Ectodermal cell (in vitro differentiated cells): ENCODE data around the gene RFFL.
A peak's percentile ranks its signal among the peaks of the same experiment; 100 is the strongest.

Experiments
- H3K27ac ChIP-seq: 2 replicates; pipeline ENCODE4 v1.7.0; 2013; ENCODE audit warnings: mild to moderate bottlenecking, low read depth, low read length; ENCODE audit not compliant: insufficient read depth, poor library complexity, severe bottlenecking
- H3K27me3 ChIP-seq: 2 replicates; pipeline ENCODE4 v1.7.0; 2013; ENCODE audit warnings: mild to moderate bottlenecking, low read length; ENCODE audit not compliant: insufficient read depth, control insufficient read depth, poor library complexity, severe bottlenecking
- H3K36me3 ChIP-seq: one replicate; pipeline ENCODE4 v1.7.0; 2013; ENCODE audit warnings: low read length; ENCODE audit not compliant: control insufficient read depth, insufficient read depth
- H3K4me1 ChIP-seq: one replicate; pipeline ENCODE4 v1.7.0; 2013; ENCODE audit warnings: low read length; ENCODE audit not compliant: control insufficient read depth, insufficient read depth
- H3K4me3 ChIP-seq: 2 replicates; pipeline ENCODE4 v1.7.0; 2013; ENCODE audit warnings: low read depth, low read length, control low read depth; ENCODE audit not compliant: insufficient read depth
- H3K9me3 ChIP-seq: 2 replicates; pipeline ENCODE4 v1.7.0; 2013; ENCODE audit warnings: mild to moderate bottlenecking, low read length, moderate library complexity; ENCODE audit not compliant: control insufficient read depth
- WGBS, 2 experiments: methylation state at CpG; one replicate each; pipeline ENCODE4 v1.1.7; 2013; ENCODE audit warnings: missing lambda C conversion rate in 2 of 2; 5-methylcytosine and 5-hydroxymethylcytosine counted together

The RFFL gene

GRCh38 chr17:34997355-34997862 is 66.1 kb downstream of the RFFL start:
- Histone ChIP-seq H3K4me3 (no peak overlapping the region), H3K9me3 (no peaks in the 10 kb centered on the region), H3K27ac (no peak overlapping the region), H3K27me3 (no peaks in the 10 kb centered on the region), H3K4me1 (no peaks in the 10 kb centered on the region), H3K36me3 (peaks cover 82% of the 10 kb centered on the region)
- WGBS, 2 experiments = 94 to 96% methylated on average over 11 of the region's 11 CpGs

- H3K4me3 ChIP-seq = no peak overlapping the region
- H3K27me3 ChIP-seq = no peaks in the 10 kb centered on the region
- WGBS, 2 experiments = 92 to 95% methylated on average over 3 of the region's 3 CpGs
- H3K36me3 ChIP-seq = peaks cover 82% of the 10 kb centered on the region
- H3K4me1 ChIP-seq = no peaks in the 10 kb centered on the region
- no peak overlapping the region for H3K27ac ChIP-seq
- no peaks in the 10 kb centered on the region for H3K9me3 ChIP-seq
These were observed 66.9 kb downstream of the RFFL start for GRCh38 chr17:34996422-34997285.

GRCh38 chr17:34993031-34993430 is 70.5 kb downstream of the RFFL start:
- 94 to 98% methylated on average over 2 of the region's 2 CpGs for WGBS, 2 experiments
- Histone ChIP-seq H3K4me1 (no peaks in the 10 kb centered on the region), H3K36me3 (peaks cover 82% of the 10 kb centered on the region), H3K27me3 (no peaks in the 10 kb centered on the region), H3K4me3 (no peak overlapping the region), H3K27ac (no peak overlapping the region), H3K9me3 (no peaks in the 10 kb centered on the region)

GRCh38 chr17:34991606-34992005 is 71.9 kb downstream of the RFFL start:
- WGBS, 2 experiments = 94 to 95% methylated on average over 3 of the region's 3 CpGs
- Histone ChIP-seq H3K9me3 (no peaks in the 10 kb centered on the region), H3K27ac (no peak overlapping the region), H3K4me1 (no peaks in the 10 kb centered on the region), H3K27me3 (no peaks in the 10 kb centered on the region), H3K36me3 (peaks cover 81% of the 10 kb centered on the region), H3K4me3 (no peak overlapping the region)

GRCh38 chr17:34990921-34991365 is 72.6 kb downstream of the RFFL start:
- peaks cover 78% of the 10 kb centered on the region for H3K36me3 ChIP-seq
- no peaks in the 10 kb centered on the region for H3K4me1 ChIP-seq

GRCh38 chr17:34989473-34989872 is 74.0 kb downstream of the RFFL start:
- no peak overlapping the region for H3K27ac ChIP-seq
- H3K4me1 ChIP-seq = no peaks in the 10 kb centered on the region
- no peak overlapping the region for H3K4me3 ChIP-seq
- WGBS, 2 experiments = 94% methylated on average over 10 of the region's 10 CpGs
- H3K9me3 ChIP-seq = no peaks in the 10 kb centered on the region
- H3K36me3 ChIP-seq = peaks cover 68% of the 10 kb centered on the region
- H3K27me3 ChIP-seq = no peaks in the 10 kb centered on the region

More at GRCh38 chr17:34990921-34991365, 72.6 kb downstream of the RFFL start:
- Histone ChIP-seq H3K27me3 (no peaks in the 10 kb centered on the region), H3K9me3 (no peaks in the 10 kb centered on the region), H3K4me3 (no peak overlapping the region), H3K27ac (no peak overlapping the region)
- WGBS, 2 experiments = 96% methylated on average over 6 of the region's 6 CpGs

- no peaks in the 10 kb centered on the region for H3K27me3 ChIP-seq
- H3K4me1 ChIP-seq = no peaks in the 10 kb centered on the region
- H3K36me3 ChIP-seq = peaks cover 59% of the 10 kb centered on the region
- no peak overlapping the region for H3K27ac ChIP-seq
- no peaks in the 10 kb centered on the region for H3K9me3 ChIP-seq
- WGBS, 2 experiments = 92 to 94% methylated on average over 2 of the region's 2 CpGs
- no peak overlapping the region for H3K4me3 ChIP-seq
These were observed 74.9 kb downstream of the RFFL start for GRCh38 chr17:34988644-34989043.

GRCh38 chr17:34987232-34987631 is 76.3 kb downstream of the RFFL start:
- H3K9me3 ChIP-seq = no peaks in the 10 kb centered on the region

GRCh38 chr17:34981538-34982241 is 81.8 kb downstream of the RFFL start:
- Histone ChIP-seq H3K27me3 (no peaks in the 10 kb centered on the region), H3K4me3 (peak overlapping the region; percentile 78), H3K27ac (no peak overlapping the region), H3K4me1 (no peaks in the 10 kb centered on the region), H3K36me3 (peaks cover 15% of the 10 kb centered on the region), H3K9me3 (no peaks in the 10 kb centered on the region)
- 73 to 81% methylated on average over 8 of the region's 8 CpGs for WGBS, 2 experiments

More at GRCh38 chr17:34987232-34987631, 76.3 kb downstream of the RFFL start:
- H3K4me3 ChIP-seq = no peak overlapping the region
- no peaks in the 10 kb centered on the region for H3K27me3 ChIP-seq
- WGBS, 2 experiments = 88 to 93% methylated on average over 1 to 2 of the region's 2 CpGs
- H3K27ac ChIP-seq = no peak overlapping the region
- no peaks in the 10 kb centered on the region for H3K4me1 ChIP-seq
- H3K36me3 ChIP-seq = peaks cover 54% of the 10 kb centered on the region
